Skin of body (tissue), 2 donors: ENCODE results near the gene NMB. TPM values are rescaled to one million over a fixed set of nuclear protein-coding genes. Genes with fewer than 3 reads are reported as not detected.

Source experiments
- DNase-seq: peaks from one replicate; lab custom pipeline; 2025; lab: John Stamatoyannopoulos, UW
- total RNA-seq: library from RNA; depleted of rRNA; stranded (reverse); fragments of >200 nt; gene quantifications from one replicate; pipeline ENCODE4 v1.2.3, GENCODE V29; 2014

Gene NMB
- total RNA-seq, 1 donor from 2014 or later: 1.2 TPM

DNA sequence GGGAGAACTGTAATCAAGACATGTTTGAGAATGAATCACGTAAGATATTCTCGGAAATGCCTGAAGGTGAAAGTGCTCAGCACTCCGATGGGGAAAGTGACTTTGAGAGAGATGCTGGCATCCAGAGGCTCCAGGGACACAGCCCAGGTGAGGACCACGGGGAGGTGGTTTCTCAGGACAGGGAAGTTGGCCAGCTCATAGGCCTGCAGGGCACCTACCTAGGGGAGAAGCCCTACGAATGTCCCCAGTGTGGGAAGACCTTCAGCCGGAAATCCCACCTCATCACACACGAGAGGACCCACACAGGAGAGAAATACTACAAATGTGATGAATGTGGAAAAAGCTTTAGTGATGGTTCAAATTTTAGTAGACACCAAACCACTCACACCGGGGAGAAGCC is 37.4 kb downstream of the NMB start:
- DNase-seq: no peak

DNA sequence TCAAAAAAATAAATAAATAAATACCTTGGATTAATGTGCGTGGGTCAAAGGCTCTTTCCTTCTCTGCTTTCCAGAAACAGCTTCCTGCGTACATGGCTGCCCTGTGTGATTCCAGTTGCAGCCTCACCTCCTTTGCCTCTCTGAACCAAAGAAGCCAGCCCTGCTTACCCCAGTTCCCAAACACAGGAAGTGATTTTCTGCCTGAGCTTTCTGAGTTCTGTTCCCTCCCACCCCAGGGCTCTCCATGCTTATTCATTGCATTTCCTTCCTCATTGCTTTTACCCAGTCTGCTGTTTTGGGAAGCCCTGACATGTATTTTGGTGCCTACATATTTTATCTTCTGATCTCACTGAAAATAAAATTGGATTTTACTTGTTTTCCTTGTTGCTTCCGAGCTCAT is 41.8 kb downstream of the NMB start:
- no peak for DNase-seq

DNA sequence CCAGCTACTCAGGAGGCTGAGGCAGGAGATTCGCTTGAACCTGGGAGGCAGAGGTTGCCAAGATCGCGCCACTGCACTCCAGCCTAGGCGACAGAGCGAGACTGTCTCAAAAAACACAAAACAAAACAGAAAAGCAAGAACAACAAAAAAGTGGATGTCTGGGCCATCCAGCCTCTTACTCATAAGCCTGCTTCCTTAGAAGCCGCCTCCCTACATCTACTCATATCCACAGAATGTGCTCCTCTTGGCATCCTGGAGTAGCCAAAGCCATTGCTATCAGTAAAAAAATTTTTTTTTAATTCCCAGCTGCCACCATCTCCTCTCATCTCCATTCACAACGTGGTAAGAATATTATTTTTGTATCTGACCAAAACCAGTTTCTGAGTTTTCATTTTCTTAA is 46.4 kb downstream of the NMB start:
- no peak for DNase-seq

DNA sequence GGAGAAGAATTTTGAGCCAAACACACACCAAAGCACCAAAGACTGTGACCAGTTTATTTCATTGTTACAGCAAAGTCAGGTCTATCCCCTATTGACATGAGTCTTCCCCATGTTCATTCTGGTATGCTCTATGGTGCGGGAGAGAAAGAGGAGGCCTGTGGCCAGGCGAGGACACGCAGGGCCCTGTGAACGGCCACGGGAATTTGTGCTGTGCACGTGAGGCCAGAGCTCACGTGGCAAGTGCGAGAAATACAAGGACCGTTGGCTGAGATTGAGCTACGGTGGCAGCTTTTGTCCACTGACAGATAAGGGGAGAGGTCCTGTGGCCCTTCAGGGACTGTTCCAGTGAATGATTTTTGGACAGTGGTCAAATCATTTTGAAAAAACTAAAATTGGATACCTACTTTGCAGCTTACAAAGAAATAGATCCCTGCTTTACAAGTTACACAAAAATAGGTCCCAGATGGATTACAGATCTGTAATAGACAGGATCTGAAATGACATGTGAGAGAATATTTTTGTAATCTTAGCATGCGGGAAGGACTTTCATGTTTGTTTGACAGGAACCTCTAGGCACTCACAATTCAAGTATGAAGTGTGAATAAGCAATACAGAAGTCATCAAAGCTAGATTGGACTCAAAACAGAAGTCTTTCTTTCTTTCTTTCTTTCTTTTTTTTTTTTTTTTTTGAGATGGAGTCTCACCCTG is 48.0 kb downstream of the NMB start:
- no peak for DNase-seq

DNA sequence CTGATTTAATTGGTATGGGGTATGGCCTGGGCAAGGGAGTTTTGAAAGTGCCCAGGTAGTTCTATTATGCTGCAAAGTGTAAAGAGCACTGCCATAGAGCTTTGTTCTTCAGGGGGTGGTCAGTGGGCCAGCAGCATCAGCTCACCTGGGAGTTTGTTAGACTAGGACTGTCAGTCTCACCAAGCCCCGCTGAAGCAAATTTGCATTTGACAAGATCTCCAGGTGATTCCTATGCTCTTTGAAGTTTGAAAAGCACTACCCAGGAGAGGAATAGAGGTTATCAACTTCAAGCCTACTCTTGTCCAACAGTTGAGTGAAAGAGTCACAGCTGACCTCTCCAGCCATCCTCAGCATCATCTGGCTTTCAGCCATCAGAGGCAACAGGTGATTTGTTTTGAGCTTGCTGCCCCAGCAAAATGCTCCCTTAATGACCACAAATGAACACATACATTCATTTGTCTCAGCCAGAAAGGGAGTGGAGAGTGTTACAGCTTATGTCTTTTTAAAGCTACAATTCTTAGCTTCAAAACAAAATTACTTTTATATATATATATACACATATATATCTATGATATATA is 49.2 kb downstream of the NMB start:
- DNase-seq: no peak

DNA sequence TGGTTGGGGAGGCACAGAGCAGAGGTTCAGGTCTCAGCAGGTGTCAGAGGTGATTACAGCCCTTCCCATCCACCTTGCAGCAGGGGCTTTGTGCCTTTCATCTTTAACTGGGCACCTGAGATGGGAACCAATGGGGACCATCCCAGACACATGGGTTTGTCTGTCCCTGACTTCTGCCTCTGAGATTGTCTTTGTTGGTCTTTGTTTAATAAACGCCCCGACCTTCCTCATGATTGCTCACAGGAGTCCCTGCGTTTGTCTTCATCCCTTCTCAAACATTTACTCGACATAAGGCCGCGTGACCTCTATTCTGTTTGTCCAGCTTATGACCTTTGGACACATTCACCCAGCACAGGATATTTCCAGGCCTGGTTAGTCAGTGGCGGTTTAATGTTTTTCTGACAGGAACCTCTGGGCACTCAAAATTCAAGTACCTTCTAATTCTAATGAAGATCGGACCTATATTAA is 51.3 kb downstream of the NMB start:
- no peak for DNase-seq

DNA sequence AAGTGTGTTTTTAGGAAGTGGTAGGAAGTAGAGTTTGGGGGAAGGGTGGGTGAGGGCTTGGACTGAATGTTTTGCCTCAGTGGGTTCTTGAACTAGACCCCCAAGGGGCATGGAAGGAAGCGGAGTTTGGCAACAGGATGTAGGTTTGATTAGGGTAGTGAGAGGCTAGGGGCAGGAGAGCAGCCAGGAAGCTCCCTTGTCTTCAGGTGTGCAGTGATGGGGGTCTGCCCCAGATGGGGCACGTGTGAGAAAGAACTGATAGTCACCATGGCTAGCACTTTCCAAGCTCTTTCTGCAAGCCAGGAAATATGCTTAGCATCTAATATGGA is 52.5 kb downstream of the NMB start:
- DNase-seq: no peak

Other genes starting within 250 kb of the NMB start
- 8.7 TPM for gene ZSCAN2, start 57.2 kb downstream of the NMB start, total RNA-seq
- 21.2 TPM for gene WDR73, start 3.9 kb downstream of the NMB start, total RNA-seq
- 134 TPM for gene SEC11A, start 57.9 kb upstream of the NMB start, total RNA-seq
- 9.4 TPM for gene ZNF592, start 90.4 kb upstream of the NMB start, total RNA-seq
- gene ALPK3, start 159.2 kb upstream of the NMB start, total RNA-seq: 7.5 TPM
- not detected for gene SLC28A1, start 226.5 kb upstream of the NMB start, total RNA-seq